GM12891 (cell line): ENCODE data around the gene IGFBP5.

Experiments
- POLR2A ChIP-seq: IDR thresholded peaks from 2 replicates; pipeline ENCODE4 v1.6.1; 2011; ENCODE audit warnings: low read depth, low read length, control low read depth
- POLR2AphosphoS5 ChIP-seq: IDR thresholded peaks from 2 replicates; pipeline ENCODE4 v1.6.1; 2011; ENCODE audit warnings: low read depth, low read length, control low read depth
- TAF1 ChIP-seq: IDR thresholded peaks from 2 replicates; pipeline ENCODE4 v1.6.1; 2011; ENCODE audit warnings: low read depth, low read length, control low read depth

DNA sequence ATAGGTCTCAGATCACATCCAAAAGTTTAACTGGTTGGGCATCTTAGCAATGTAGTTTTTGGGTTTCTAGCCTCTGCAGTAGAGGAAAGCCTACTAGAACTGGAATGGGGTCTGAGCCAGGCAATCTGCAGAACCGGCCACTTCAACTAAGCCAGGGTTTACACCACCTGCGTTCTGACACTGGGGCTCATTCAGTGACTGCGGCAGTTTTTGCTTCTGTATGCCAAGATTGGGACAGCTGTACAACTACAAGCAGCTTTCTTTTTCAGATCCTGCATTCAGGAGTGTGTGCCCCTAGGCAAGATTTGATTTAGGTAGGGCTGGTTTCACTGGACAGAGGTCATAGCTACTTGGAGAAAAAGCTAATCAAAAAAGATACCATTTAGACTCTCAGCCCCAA lies 43.7 kb upstream of the IGFBP5 start:
- TF ChIP-seq POLR2AphosphoS5 (no peak), POLR2A (no peak), TAF1 (no peak)
